GM12878 (cell line): ENCODE measurements around the gene ACOX1.
"Not testable (repeated sequence)": the region's sequence is repeated elsewhere in the genome, so short reads cannot be mapped to it uniquely, and the experiment has no call there.

Experiments used
- CTCF ChIP-seq, 3 experiments: IDR thresholded peaks in 2 of 3; conservative IDR thresholded peaks in 1 of 3; 2 replicates each; pipeline ENCODE4 v1.5.1; 2011; ENCODE audit warnings: low read depth in 3 of 3, low read length in 3 of 3, mild to moderate bottlenecking in 3 of 3, control low read depth in 2 of 3, moderate library complexity in 2 of 3, inconsistent platforms in 1 of 3, mixed read lengths in 1 of 3; ENCODE audit not compliant: control insufficient read depth in 2 of 3, insufficient read depth in 1 of 3; ENCODE audit errors: extremely low read depth in 1 of 3
- SUPT20H ChIP-seq: IDR thresholded peaks from 2 replicates; pipeline ENCODE4 v1.6.1; 2011; ENCODE audit warnings: low read depth, mild to moderate bottlenecking, low read length, moderate library complexity, borderline replicate concordance; ENCODE audit not compliant: control insufficient read depth

DNA sequence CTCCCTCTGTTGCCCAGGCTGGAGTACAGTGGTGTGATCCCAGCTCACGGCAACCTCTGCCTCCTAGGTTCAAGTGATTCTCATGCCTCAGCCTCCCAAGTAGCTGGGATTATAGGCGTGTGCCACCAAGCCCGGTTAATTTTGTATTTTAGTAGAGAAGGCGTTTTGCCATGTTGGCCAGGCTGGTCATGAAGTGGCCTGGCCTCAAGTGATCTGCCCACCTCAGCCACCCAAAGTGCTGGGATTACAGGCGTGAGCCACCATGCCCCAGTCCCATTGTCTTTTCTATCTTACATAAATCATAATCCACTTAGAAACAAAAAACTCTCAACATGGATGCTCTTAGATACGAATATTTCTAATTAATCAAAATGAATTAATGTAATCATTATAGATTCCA, 3.8 kb downstream of the ACOX1 start:
- not testable (repeated sequence) for TF ChIP-seq SUPT20H; CTCF (IDR thresholded peaks at IDR 0.05 in 2 of 3, conservative IDR thresholded peaks at IDR 0.05 in 1 of 3; ENCODE audit: control insufficient read depth in 2 of 3, extremely low read depth in 1 of 3, insufficient read depth in 1 of 3, low read depth in 3 of 3, low read length in 3 of 3)
